HepG2 (cell line): ENCODE results near the gene SAPCD2. TPM values are rescaled to one million over a fixed set of nuclear protein-coding genes. Genes with fewer than 3 reads are reported as not detected.

Experiments
- FOXJ3 ChIP-seq: sonication (generic); formaldehyde crosslinking; IDR thresholded peaks from 2 replicates; pipeline ENCODE4 v1.4.0; 2020; ENCODE audit warnings: missing genetic modification reagents, mild to moderate bottlenecking, borderline replicate concordance
- KDM2A ChIP-seq: sonication (generic); formaldehyde crosslinking; IDR thresholded peaks from 2 replicates; pipeline ENCODE4 v1.4.0; 2020; ENCODE audit warnings: low read depth, missing genetic modification reagents, borderline replicate concordance
- KMT2B ChIP-seq: IDR thresholded peaks from 2 replicates; pipeline ENCODE4 v1.6.1; 2016; ENCODE audit warnings: missing genetic modification reagents, missing compliant biosample characterization
- MAF1 ChIP-seq: sonication (generic); formaldehyde crosslinking; IDR thresholded peaks from 2 replicates; pipeline ENCODE4 v1.5.0; 2020; ENCODE audit warnings: missing genetic modification reagents, borderline replicate concordance
- RAD51 ChIP-seq: fragments of 450-650 bp; IDR thresholded peaks from 2 replicates; pipeline ENCODE4 v1.6.1; 2016; ENCODE audit warnings: borderline replicate concordance
- RFX3 ChIP-seq: IDR thresholded peaks from 2 replicates; pipeline ENCODE4 v1.6.1; 2016; ENCODE audit warnings: missing biosample characterization, missing genetic modification reagents
- TCF12 ChIP-seq, 2 experiments: fragments of 450-650 bp in 1 of 2; sonication (generic) in 1 of 2; formaldehyde crosslinking in 1 of 2; IDR thresholded peaks; 2 replicates each; pipeline versions ENCODE4 v1.6.1 to v1.8.0; 2017 to 2022; ENCODE audit warnings: antibody characterized with exemption in 1 of 2, mild to moderate bottlenecking in 1 of 2, missing genetic modification reagents in 1 of 2, moderate library complexity in 1 of 2
- ZBTB8A ChIP-seq: sonication (generic); formaldehyde crosslinking; IDR thresholded peaks from 2 replicates; pipeline ENCODE4 v1.4.0; 2020; ENCODE audit warnings: mild to moderate bottlenecking, low read depth, missing genetic modification reagents, borderline replicate concordance
- ZFAT ChIP-seq: sonication (generic); formaldehyde crosslinking; conservative IDR thresholded peaks from 2 replicates; pipeline ENCODE4 v1.8.1; 2023; ENCODE audit warnings: missing genetic modification reagents, inconsistent platforms
- ZNF142 ChIP-seq: sonication (generic); formaldehyde crosslinking; IDR thresholded peaks from 2 replicates; pipeline ENCODE4 v1.4.0; 2020; ENCODE audit warnings: missing genetic modification reagents
- ZNF326 ChIP-seq: sonication (generic); formaldehyde crosslinking; IDR thresholded peaks from 2 replicates; pipeline ENCODE4 v1.4.0; 2020; ENCODE audit warnings: missing genetic modification reagents, borderline replicate concordance
- ZNF775 ChIP-seq: sonication (generic); formaldehyde crosslinking; IDR thresholded peaks from 2 replicates; pipeline ENCODE4 v1.4.0; 2020; ENCODE audit warnings: missing genetic modification reagents, mild to moderate bottlenecking, moderate library complexity, borderline replicate concordance
- ZSCAN31 ChIP-seq: sonication (generic); formaldehyde crosslinking; IDR thresholded peaks from 2 replicates; pipeline ENCODE4 v1.5.0; 2020; ENCODE audit warnings: low read depth, mild to moderate bottlenecking, missing genetic modification reagents
- polyA plus RNA-seq, 8 experiments: library from polyadenylated mRNA; depleted of rRNA in 3 of 8; stranded (reverse) in 7 of 8; unstranded in 1 of 8; fragments of >200 nt; fragmentation: Illumina TruSeq in 4 of 8; extraction: Trizol in 4 of 8; gene quantifications; 2 replicates each; pipeline versions ENCODE4 v1.2.1 to v1.2.3, GENCODE V29; 2011 to 2016; ENCODE audit warnings: low read depth in 4 of 8, missing spikeins in 1 of 8, mixed read lengths in 1 of 8; ENCODE audit not compliant: insufficient read depth in 1 of 8
- total RNA-seq, 5 experiments: library from RNA; depleted of rRNA; stranded (reverse); fragments of >200 nt; fragmentation: Illumina TruSeq; extraction: Trizol; gene quantifications; 2 replicates each; pipeline ENCODE4 v1.2.3, GENCODE V29; 2016; ENCODE audit warnings: low read depth in 1 of 5
- TF ChIP-seq, protein P1 (sequence below): sonication (generic); formaldehyde crosslinking; IDR thresholded peaks from 2 replicates; pipeline ENCODE4 v1.5.0; 2020; ENCODE audit warnings: mild to moderate bottlenecking, missing genetic modification reagents
- TF ChIP-seq, protein P2 (sequence below): sonication (generic); formaldehyde crosslinking; IDR thresholded peaks from 2 replicates; pipeline ENCODE4 v1.5.1; 2020; ENCODE audit warnings: mild to moderate bottlenecking, missing genetic modification reagents, moderate library complexity

The SAPCD2 gene
- total and polyA plus RNA-seq, 2 of the 13 experiments (the other 11 are each of a cell fraction or from before 2014, with no cell fraction given), result 21.9 to 42.8 TPM

- TF ChIP-seq, protein P1, sequence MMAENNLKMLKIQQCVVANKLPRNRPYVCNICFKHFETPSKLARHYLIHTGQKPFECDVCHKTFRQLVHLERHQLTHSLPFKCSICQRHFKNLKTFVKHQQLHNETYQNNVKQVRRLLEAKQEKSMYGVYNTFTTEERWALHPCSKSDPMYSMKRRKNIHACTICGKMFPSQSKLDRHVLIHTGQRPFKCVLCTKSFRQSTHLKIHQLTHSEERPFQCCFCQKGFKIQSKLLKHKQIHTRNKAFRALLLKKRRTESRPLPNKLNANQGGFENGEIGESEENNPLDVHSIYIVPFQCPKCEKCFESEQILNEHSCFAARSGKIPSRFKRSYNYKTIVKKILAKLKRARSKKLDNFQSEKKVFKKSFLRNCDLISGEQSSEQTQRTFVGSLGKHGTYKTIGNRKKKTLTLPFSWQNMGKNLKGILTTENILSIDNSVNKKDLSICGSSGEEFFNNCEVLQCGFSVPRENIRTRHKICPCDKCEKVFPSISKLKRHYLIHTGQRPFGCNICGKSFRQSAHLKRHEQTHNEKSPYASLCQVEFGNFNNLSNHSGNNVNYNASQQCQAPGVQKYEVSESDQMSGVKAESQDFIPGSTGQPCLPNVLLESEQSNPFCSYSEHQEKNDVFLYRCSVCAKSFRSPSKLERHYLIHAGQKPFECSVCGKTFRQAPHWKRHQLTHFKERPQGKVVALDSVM (CRISPR knock-in tag), result peak; percentile 45; the same call in 1 of the 2 replicates
- TF ChIP-seq RAD51 (peak; percentile 57; the same call in 1 of the 2 replicates), KDM2A (CRISPR knock-in tag) (peak; percentile 72), MAF1 (CRISPR knock-in tag) (peak; percentile 73; the same call in 1 of the 2 replicates), ZNF142 (CRISPR knock-in tag) (peak; percentile 63; the same call in 1 of the 2 replicates), ZFAT (CRISPR knock-in tag) (no peak), ZNF775 (CRISPR knock-in tag) (no peak), ZSCAN31 (peak; percentile 91), RFX3 (peak; percentile 80), ZNF326 (no peak; the same call in 1 of the 2 replicates), KMT2B (CRISPR knock-in tag) (peak; percentile 79; the same call in 1 of the 2 replicates), TCF12 (IDR thresholded peaks at IDR 0.05) (no peak), TCF12 (CRISPR knock-in tag; IDR thresholded peaks at IDR 0.05) (0 out of 2 replicates have a peak, but pooled peaks have one; percentile 12), FOXJ3 (CRISPR knock-in tag) (peak; percentile 72; the same call in 1 of the 2 replicates), ZBTB8A (CRISPR knock-in tag) (peak; percentile 53; the same call in 1 of the 2 replicates)
- TF ChIP-seq, protein P2, sequence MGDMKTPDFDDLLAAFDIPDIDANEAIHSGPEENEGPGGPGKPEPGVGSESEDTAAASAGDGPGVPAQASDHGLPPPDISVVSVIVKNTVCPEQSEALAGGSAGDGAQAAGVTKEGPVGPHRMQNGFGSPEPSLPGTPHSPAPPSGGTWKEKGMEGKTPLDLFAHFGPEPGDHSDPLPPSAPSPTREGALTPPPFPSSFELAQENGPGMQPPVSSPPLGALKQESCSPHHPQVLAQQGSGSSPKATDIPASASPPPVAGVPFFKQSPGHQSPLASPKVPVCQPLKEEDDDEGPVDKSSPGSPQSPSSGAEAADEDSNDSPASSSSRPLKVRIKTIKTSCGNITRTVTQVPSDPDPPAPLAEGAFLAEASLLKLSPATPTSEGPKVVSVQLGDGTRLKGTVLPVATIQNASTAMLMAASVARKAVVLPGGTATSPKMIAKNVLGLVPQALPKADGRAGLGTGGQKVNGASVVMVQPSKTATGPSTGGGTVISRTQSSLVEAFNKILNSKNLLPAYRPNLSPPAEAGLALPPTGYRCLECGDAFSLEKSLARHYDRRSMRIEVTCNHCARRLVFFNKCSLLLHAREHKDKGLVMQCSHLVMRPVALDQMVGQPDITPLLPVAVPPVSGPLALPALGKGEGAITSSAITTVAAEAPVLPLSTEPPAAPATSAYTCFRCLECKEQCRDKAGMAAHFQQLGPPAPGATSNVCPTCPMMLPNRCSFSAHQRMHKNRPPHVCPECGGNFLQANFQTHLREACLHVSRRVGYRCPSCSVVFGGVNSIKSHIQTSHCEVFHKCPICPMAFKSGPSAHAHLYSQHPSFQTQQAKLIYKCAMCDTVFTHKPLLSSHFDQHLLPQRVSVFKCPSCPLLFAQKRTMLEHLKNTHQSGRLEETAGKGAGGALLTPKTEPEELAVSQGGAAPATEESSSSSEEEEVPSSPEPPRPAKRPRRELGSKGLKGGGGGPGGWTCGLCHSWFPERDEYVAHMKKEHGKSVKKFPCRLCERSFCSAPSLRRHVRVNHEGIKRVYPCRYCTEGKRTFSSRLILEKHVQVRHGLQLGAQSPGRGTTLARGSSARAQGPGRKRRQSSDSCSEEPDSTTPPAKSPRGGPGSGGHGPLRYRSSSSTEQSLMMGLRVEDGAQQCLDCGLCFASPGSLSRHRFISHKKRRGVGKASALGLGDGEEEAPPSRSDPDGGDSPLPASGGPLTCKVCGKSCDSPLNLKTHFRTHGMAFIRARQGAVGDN (CRISPR knock-in tag), result peak; percentile 90
Measured at GRCh38 chr9:137086531-137087408, 16.4 kb upstream of the SAPCD2 start, which contains the start of gene MAN1B1 (continued).
